K562 (cell line): ENCODE measurements around the gene NXT1. TPM values are rescaled to one million over a fixed set of nuclear protein-coding genes. Genes with fewer than 3 reads are reported as not detected.
A peak's percentile ranks its signal among the peaks of the same experiment; 100 is the strongest.

Experiments
- ATAC-seq: fragments of 200-7000 bp; cut with Tn5 transposase; 3 replicates; pipeline ENCODE4 v1.9.1; 2020; ENCODE audit warnings: moderate library complexity
- Bru-seq: library from RNA; stranded (reverse); fragments of 400-500 nt; gene quantifications from one replicate; lab custom pipeline; 2021; lab: Mats Ljungman, UMichigan
- BruChase-seq, 2 experiments: library from RNA; stranded (reverse); fragments of 400-500 nt; gene quantifications; one replicate each; lab custom pipeline; 2021; lab: Mats Ljungman, UMichigan
- BruUV-seq: library from RNA; stranded (reverse); fragments of 400-500 nt; replicated peaks from 2 replicates; lab custom pipeline; 2021; lab: Mats Ljungman, UMichigan
- CTCF ChIA-PET: fragments of 300-600 bp; formaldehyde crosslinking; extraction: SDS; loops from one replicate; lab custom pipeline; 2021; ENCODE audit warnings: low intra/inter-chr PET ratio; lab: Yijun Ruan, JAX
- POLR2A ChIA-PET: fragments of 300-600, 350-650 bp; sonication (Branson Sonifier 250); formaldehyde crosslinking; extraction: SDS; loops from one replicate; lab custom pipeline; 2021; ENCODE audit warnings: antibody characterized with exemption, inconsistent platforms; lab: Yijun Ruan, JAX
- DNase-seq, 4 experiments: peaks; one replicate each; pipeline versions ENCODE4 v3.0.0 to v3.0.0-alpha.2; 2011 to 2018; ENCODE audit warnings: low spot score in 3 of 4, mixed read lengths in 3 of 4; ENCODE audit errors: extremely low read depth in 1 of 4
- FAIRE-seq: peaks from 2 replicates; lab custom pipeline; 2011; peaks lifted over from hg19 to GRCh38; lab: Jason Lieb, UNC
- H2AFZ ChIP-seq: 2 replicates; pipeline ENCODE4 v1.6.0; 2011; ENCODE audit warnings: low read depth, low read length, control low read depth, inconsistent platforms
- H3K27ac ChIP-seq: fragments of 200-600 bp; 3 replicates; pipeline ENCODE4 v1.8.0; 2011; ENCODE audit warnings: low read depth, mild to moderate bottlenecking, control low read depth, inconsistent platforms, low read length, moderate library complexity, mixed read lengths; ENCODE audit errors: extremely low read depth
- H3K27me3 ChIP-seq, 2 experiments: fragments of 300-600 bp in 1 of 2; 2 replicates in 1 of 2; 3 replicates in 1 of 2; pipeline versions ENCODE4 v1.6.0 to v1.8.0; 2011; ENCODE audit warnings: inconsistent platforms in 2 of 2, low read length in 2 of 2, mild to moderate bottlenecking in 1 of 2, mixed read lengths in 1 of 2, moderate library complexity in 1 of 2; ENCODE audit not compliant: control insufficient read depth in 2 of 2, insufficient read depth in 2 of 2
- H3K36me3 ChIP-seq: fragments of 300-600 bp; 3 replicates; pipeline ENCODE4 v1.8.0; 2011; ENCODE audit warnings: mild to moderate bottlenecking, low read length, inconsistent platforms; ENCODE audit not compliant: control insufficient read depth, insufficient read depth
- H3K4me1 ChIP-seq, 2 experiments: fragments of 200-600 bp in 1 of 2; replicated peaks in 1 of 2; 2 replicates in 1 of 2; 3 replicates in 1 of 2; pipeline versions ENCODE4 v1.5.1 to v1.8.0; 2011; ENCODE audit warnings: inconsistent platforms in 2 of 2, low read length in 2 of 2, mild to moderate bottlenecking in 1 of 2, mixed read lengths in 1 of 2, moderate library complexity in 1 of 2; ENCODE audit not compliant: control insufficient read depth in 2 of 2, insufficient read depth in 2 of 2
- H3K4me2 ChIP-seq: 2 replicates; pipeline ENCODE4 v1.6.1; 2011; ENCODE audit warnings: low read length, control low read depth, inconsistent platforms, mixed read lengths; ENCODE audit not compliant: insufficient read depth
- H3K4me3 ChIP-seq: fragments of 200-600 bp; sonication (generic), shearing (Covaris generic); 2 replicates; pipeline ENCODE4 v1.5.1; 2016; ENCODE audit warnings: control low read depth, inconsistent platforms
- H3K79me2 ChIP-seq: fragments of 200-600 bp; 3 replicates; pipeline ENCODE4 v1.8.0; 2011; ENCODE audit warnings: low read length, inconsistent platforms; ENCODE audit not compliant: control insufficient read depth, insufficient read depth
- H3K9ac ChIP-seq, 2 experiments: 2 replicates each; pipeline versions ENCODE4 v1.6.0 to v1.6.1; 2011; ENCODE audit warnings: low read depth in 2 of 2, low read length in 2 of 2, control low read depth in 1 of 2, inconsistent platforms in 1 of 2, mild to moderate bottlenecking in 1 of 2, mixed read lengths in 1 of 2; ENCODE audit not compliant: insufficient read depth in 1 of 2
- H3K9me1 ChIP-seq: one replicate; pipeline ENCODE4 v1.6.0; 2011; ENCODE audit warnings: inconsistent platforms, mild to moderate bottlenecking, low read length, moderate library complexity; ENCODE audit not compliant: control insufficient read depth, insufficient read depth
- H3K9me3 ChIP-seq: replicated peaks from 2 replicates; pipeline ENCODE4 v1.5.1; 2011; ENCODE audit warnings: low read depth, low read length, inconsistent platforms; ENCODE audit not compliant: control insufficient read depth, insufficient read depth
- H4K20me1 ChIP-seq: replicated peaks from 2 replicates; pipeline ENCODE4 v1.6.1; 2011; ENCODE audit warnings: low read length, inconsistent platforms, mixed read lengths; ENCODE audit not compliant: control insufficient read depth, insufficient read depth
- ATF1 ChIP-seq, 2 experiments: fragments of 450-650 bp in 1 of 2; IDR thresholded peaks; 2 replicates each; pipeline ENCODE4 v1.6.1; 2016; ENCODE audit warnings: missing compliant biosample characterization in 1 of 2, missing genetic modification characterization in 1 of 2
- COPS2 ChIP-seq: fragments of 450-650 bp; conservative IDR thresholded peaks from 2 replicates; pipeline ENCODE4 v1.6.1; 2016; ENCODE audit warnings: mild to moderate bottlenecking, moderate library complexity
- DDX20 ChIP-seq: fragments of 450-650 bp; IDR thresholded peaks from 2 replicates; pipeline ENCODE4 v1.6.1; 2016; ENCODE audit warnings: missing genetic modification characterization, low read depth, mild to moderate bottlenecking, missing compliant biosample characterization, moderate library complexity
- EHMT2 ChIP-seq: fragments of 450-650 bp; IDR thresholded peaks from 2 replicates; pipeline ENCODE4 v1.6.1; 2018; ENCODE audit warnings: antibody characterized with exemption
- FOXP1 ChIP-seq: sonication (generic); formaldehyde crosslinking; IDR thresholded peaks from 2 replicates; pipeline ENCODE4 v1.8.0; 2022; ENCODE audit warnings: mild to moderate bottlenecking, missing genetic modification reagents
- GATAD2A ChIP-seq: fragments of 450-650 bp; IDR thresholded peaks from 2 replicates; pipeline ENCODE4 v1.6.1; 2017
- HMGN3 ChIP-seq: IDR thresholded peaks from 2 replicates; pipeline ENCODE4 v1.6.1; 2011; ENCODE audit warnings: borderline replicate concordance, low read depth, mild to moderate bottlenecking, mixed read lengths, low read length; ENCODE audit not compliant: insufficient read length; ENCODE audit errors: extremely low read depth
- KAT7 ChIP-seq: sonication (generic); formaldehyde crosslinking; IDR thresholded peaks from 2 replicates; pipeline ENCODE4 v1.8.0; 2022; ENCODE audit warnings: missing genetic modification reagents, mild to moderate bottlenecking, borderline replicate concordance
- NCOA6 ChIP-seq: fragments of 450-650 bp; IDR thresholded peaks from 2 replicates; pipeline ENCODE4 v1.6.1; 2017; ENCODE audit warnings: mild to moderate bottlenecking
- NFIC ChIP-seq: fragments of 450-650 bp; IDR thresholded peaks from 2 replicates; pipeline ENCODE4 v1.6.1; 2017; ENCODE audit warnings: mild to moderate bottlenecking, inconsistent platforms
- SAP30 ChIP-seq: fragments of 200-600 bp; sonication (generic); IDR thresholded peaks from 2 replicates; pipeline ENCODE4 v1.6.1; 2012; ENCODE audit warnings: borderline replicate concordance, low read depth, mild to moderate bottlenecking, moderate library complexity, low read length, control low read depth, inconsistent platforms; ENCODE audit not compliant: insufficient read depth, poor library complexity, severe bottlenecking
- TBL1XR1 ChIP-seq, 2 experiments: IDR thresholded peaks; 2 replicates each; pipeline ENCODE4 v1.6.1; 2012; ENCODE audit warnings: improper control_type of control experiment in 2 of 2, low read length in 2 of 2, mild to moderate bottlenecking in 1 of 2
- VEZF1 ChIP-seq: fragments of 200-800 bp; sonication (Bioruptor generic); IDR thresholded peaks from 2 replicates; pipeline ENCODE4 v1.6.1; 2017; ENCODE audit warnings: missing genetic modification characterization, missing compliant biosample characterization
- YY1 ChIP-seq, 3 experiments: IDR thresholded peaks; 2 replicates each; pipeline ENCODE4 v1.6.1; 2011; ENCODE audit warnings: low read length in 2 of 3, mild to moderate bottlenecking in 2 of 3, moderate library complexity in 2 of 3, borderline replicate concordance in 1 of 3, control low read depth in 1 of 3, low read depth in 1 of 3; ENCODE audit not compliant: insufficient read depth in 3 of 3, insufficient replicate concordance in 2 of 3, control insufficient read depth in 1 of 3, insufficient read length in 1 of 3; ENCODE audit errors: extremely low read depth in 1 of 3
- WGBS: fragments of 100-300 bp; shearing (Covaris generic); methylation state at CpG from one replicate; pipeline ENCODE4 v1.1.6; 2016; ENCODE audit warnings: low coverage, mixed read lengths; ENCODE audit not compliant: insufficient coverage; ENCODE audit errors: missing lambda C conversion rate; 5-methylcytosine and 5-hydroxymethylcytosine counted together
- in situ Hi-C: fragments of 300-500 bp; cut with MboI; formaldehyde crosslinking; loops from 4 replicates; pipeline ENCODE4 v1.15.0; 2018; ENCODE audit warnings: inconsistent platforms, mixed read lengths
- intact Hi-C: fragments of 100-400 bp; cut with micrococcal nuclease; formaldehyde crosslinking; loops from 2 replicates; pipeline ENCODE4 v1.14.2; 2022
- long read RNA-seq, 3 experiments: library from polyadenylated mRNA in 2 of 3; library from RNA in 1 of 3; unstranded in 2 of 3; stranded (forward) in 1 of 3; transcript quantifications; one replicate each; pipeline ENCODE4 v2.0.0, GENCODE V29; 2019 to 2022
- polyA minus RNA-seq, 3 experiments: library from RNA; depleted of rRNA, polyadenylated mRNA; stranded (reverse); fragments of >200 nt; gene quantifications; 2 replicates each; pipeline ENCODE4 v1.2.3, GENCODE V29; 2011
- polyA plus RNA-seq, 8 experiments: library from polyadenylated mRNA; depleted of rRNA in 4 of 8; stranded (reverse) in 5 of 8; unstranded in 3 of 8; fragments of >200 nt; fragmentation: Nextera tagmentation in 2 of 8; fragmentation: Illumina TruSeq in 1 of 8; extraction: Ambion mirVana in 2 of 8; extraction: Trizol in 1 of 8; gene quantifications; 2 replicates each; pipeline versions ENCODE4 v1.2.1 to v1.2.3, GENCODE V29; 2011 to 2014; ENCODE audit warnings: inconsistent platforms in 1 of 8, missing spikeins in 1 of 8
- total RNA-seq, 7 experiments: library from RNA; depleted of rRNA in 6 of 7; stranded (reverse); fragments of >200 nt in 6 of 7; fragmentation: Illumina TruSeq in 2 of 7; extraction: Trizol in 2 of 7; gene quantifications; 2 replicates each; pipeline versions ENCODE4 v1.2.1 to v1.2.3, GENCODE V29; 2011 to 2021; ENCODE audit warnings: low replicate concordance in 1 of 7

NXT1 gene
- total RNA-seq (2011; cell fraction: chromatin; rRNA removed; ENCODE audit: low replicate concordance), result 6.8 and 14.9 TPM in 2 replicates
- 15.7 and 16.8 TPM in 2 replicates for total RNA-seq (2011; cell fraction: nucleolus; rRNA removed)
- 10.8 and 11.6 TPM in 2 replicates for total RNA-seq (2011; cell fraction: nucleoplasm; rRNA removed)
- total RNA-seq (2014; rRNA removed) (50.4 and 50.9 TPM in 2 replicates), total RNA-seq (2014; rRNA removed; fragmentation: Illumina TruSeq; extraction: Trizol) (27.5 and 31.9 TPM in 2 replicates), total RNA-seq (2015; rRNA removed; fragmentation: Illumina TruSeq; extraction: Trizol) (35.0 and 35.7 TPM in 2 replicates), total RNA-seq (2021) (30.3 and 35.7 TPM in 2 replicates), polyA plus RNA-seq (2011; rRNA removed) (31.7 and 37.7 TPM in 2 replicates), polyA plus RNA-seq (2014; fragmentation: Illumina TruSeq; extraction: Trizol) (35.6 and 36.1 TPM in 2 replicates), polyA plus RNA-seq (2014; fragmentation: Nextera tagmentation; extraction: Ambion mirVana) (1 to 10 TPM; 7.7 to 8.9 TPM), polyA plus RNA-seq (2014; rRNA removed) (37.5 and 46.5 TPM in 2 replicates), polyA minus RNA-seq (2011; rRNA and poly(A)+ RNA removed) (15.8 and 20.0 TPM in 2 replicates), Bru-seq, nascent RNA (percentile 92 among the genes with signal in this experiment), BruChase-seq, experiment 1, labeled RNA remaining after a 2-hour chase (percentile 77 among the genes with signal in this experiment), BruChase-seq, experiment 2, labeled RNA remaining after a 6-hour chase (percentile 76 among the genes with signal in this experiment)
- 40.1 and 55.8 TPM in 2 replicates for polyA plus RNA-seq (2011; cell fraction: cytosol; rRNA removed)
- polyA plus RNA-seq (2011; cell fraction: nucleus; rRNA removed), result 21.6 and 23.4 TPM in 2 replicates
- 22.6 and 23.8 TPM in 2 replicates for polyA plus RNA-seq (2012)
- 9.6 and 12.7 TPM in 2 replicates for polyA minus RNA-seq (2011; cell fraction: cytosol; rRNA and poly(A)+ RNA removed)
- 5.7 and 6.7 TPM in 2 replicates for polyA minus RNA-seq (2011; cell fraction: nucleus; rRNA and poly(A)+ RNA removed)
- long read RNA-seq, experiment 1, transcript NXT1-201 (2 exons, 1,123 nt), result major isoform, 120 of 136 reads
- long read RNA-seq, experiment 1, partial matches to known transcripts, result 14 of 136 reads
- long read RNA-seq, experiment 1, other reads (novel, unspliced or antisense), result 2 of 136 reads
- long read RNA-seq, experiment 2, transcript NXT1-201 (2 exons, 1,123 nt), result major isoform, 47 of 53 reads
- long read RNA-seq, experiment 2, partial matches to known transcripts, result 0 of 53 reads
- long read RNA-seq, experiment 2, other reads (novel, unspliced or antisense), result 6 of 53 reads
- long read RNA-seq, experiment 3, transcript NXT1-201 (2 exons, 1,123 nt), result major isoform, 74 of 77 reads
- long read RNA-seq, experiment 3, partial matches to known transcripts, result 0 of 77 reads
- long read RNA-seq, experiment 3, other reads (novel, unspliced or antisense), result 3 of 77 reads

GRCh38 chr20:23350196-23350903 is at the start of gene NXT1:
TSS of gene NXT1 (plus strand) at chr20:23350791. CDS start at chr20:23354042, 3,251 bp downstream.
- POLR2A ChIA-PET, result interaction anchor here (0.6 to 2.2 kb wide), 19 partner anchors 10 to 649 kb away, joined by 3 to 14 read pairs (median 3); partner anchors contain the start of gene NAPB
- in situ Hi-C loops, result no loop called here
- TF ChIP-seq FOXP1 (peak; percentile 74; the same call in 1 of the 2 replicates), NFIC (no peak), VEZF1 (CRISPR knock-in tag) (peak; percentile 66), ATF1 (CRISPR knock-in tag; IDR thresholded peaks at IDR 0.05) (no peak), ATF1 (tag; IDR thresholded peaks at IDR 0.05) (peak; percentile 91), HMGN3 (peak; percentile 5), KAT7 (CRISPR knock-in tag) (peak; percentile 13; the same call in 1 of the 2 replicates), COPS2 (no peak), SAP30 (no peak), DDX20 (no peak), GATAD2A (no peak), EHMT2 (no peak), TBL1XR1 (IDR thresholded peaks at IDR 0.05; ENCODE audit: low read length in 2 of 2) (no peak), YY1 (IDR thresholded peaks at IDR 0.05; ENCODE audit: borderline replicate concordance in 1 of 3, control insufficient read depth in 1 of 3, extremely low read depth in 1 of 3, insufficient read depth in 3 of 3, insufficient read length in 1 of 3, insufficient replicate concordance in 2 of 3, low read depth in 1 of 3, low read length in 2 of 3) (peak in 1 of 3 experiments; percentile 40), NCOA6 (no peak)

More at GRCh38 chr20:23350196-23350903, at the start of gene NXT1:
- peak within 1 kb of the TSS; percentile 95 for H3K27ac ChIP-seq
- TSS peak; percentile 84 for BruUV-seq
- intact Hi-C loops, result loop anchor here (1.0 kb wide), 1 partner anchor 11 kb away; no protein-coding TSS in a partner anchor
- H3K9me1 ChIP-seq, result no peaks in the 10 kb centered on the region
- CTCF ChIA-PET, result no interaction called here
- H3K4me3 ChIP-seq, result peak within 1 kb of the TSS; percentile 95
- ATAC-seq, result peak; percentile 97
- peak within 1 kb of the TSS; percentile 99 for H3K4me2 ChIP-seq
- no peaks in the 10 kb centered on the region for H3K9me3 ChIP-seq
- peak within 1 kb of the TSS; percentile 89 to 98 for H3K9ac ChIP-seq
- WGBS, result under 1% methylated on average over 36 of the region's 65 CpGs
- peak; percentile 79 to 95 (median 86) for DNase-seq
- H3K4me1 ChIP-seq, result peaks cover 9 to 12% of the 10 kb centered on the region in 2 experiments; a peak in 4 of 5 replicates
- H3K27me3 ChIP-seq, result no peaks in the 10 kb centered on the region
- H2AFZ ChIP-seq, result peak within 1 kb of the TSS; percentile 92
- H4K20me1 ChIP-seq, result peaks cover 18% of the 10 kb centered on the region
- FAIRE-seq, result peak; percentile 96
- H3K36me3 ChIP-seq, result peaks cover 31% of the 10 kb centered on the region; the same call in 2 of the 3 replicates
- H3K79me2 ChIP-seq, result peaks cover 44% of the 10 kb centered on the region
